ENCODE measurements around the gene PTBP1. TPM values are rescaled to one million over a fixed set of nuclear protein-coding genes. Genes with fewer than 3 reads are reported as not detected.
"Not testable (repeated sequence)": the region's sequence is repeated elsewhere in the genome, so short reads cannot be mapped to it uniquely, and the experiment has no call there.

The PTBP1 gene
- total and polyA plus RNA-seq, 4 donors, result 72.9 to 147 (median 87.3) TPM

- 35% methylated on average over 67 of the region's 67 CpGs for WGBS
- H3K27ac ChIP-seq (ENCODE audit: low read depth in 1 of 2, low read length in 2 of 2), result no peak overlapping the region
- no peak for DNase-seq (ENCODE audit: low spot score)
- peaks cover 5 to 12% (median 8%) of the 10 kb centered on the region in 4 donors for H3K4me1 ChIP-seq (ENCODE audit: control insufficient read depth in 4 of 4, insufficient read depth in 4 of 4, low read length in 3 of 4)
- no peaks in the 10 kb centered on the region for H3K9me3 ChIP-seq (ENCODE audit: control insufficient read depth in 4 of 4, low read length in 3 of 4)
- TF ChIP-seq RXRA (IDR thresholded peaks at IDR 0.05) (no peak), NR2F2 (IDR thresholded peaks at IDR 0.05) (no peak), RAD21 (IDR thresholded peaks at IDR 0.05) (no peak), GABPA (IDR thresholded peaks at IDR 0.05 in 1 of 2, conservative IDR thresholded peaks at IDR 0.05 in 1 of 2) (no peak), ATF3 (IDR thresholded peaks at IDR 0.05) (no peak), REST (IDR thresholded peaks at IDR 0.05) (no peak), ZBTB33 (IDR thresholded peaks at IDR 0.05) (no peak), FOXA1 (IDR thresholded peaks at IDR 0.05) (no peak), HNF4A (conservative IDR thresholded peaks at IDR 0.05) (no peak), MAX (IDR thresholded peaks at IDR 0.05) (no peak), SP1 (IDR thresholded peaks at IDR 0.05) (no peak), YY1 (IDR thresholded peaks at IDR 0.05) (no peak), TAF1 (conservative IDR thresholded peaks at IDR 0.05) (no peak), FOXA2 (IDR thresholded peaks at IDR 0.05) (no peak), JUND (IDR thresholded peaks at IDR 0.05) (no peak), HNF4G (IDR thresholded peaks at IDR 0.05) (no peak)
- no peaks in the 10 kb centered on the region for H3K36me3 ChIP-seq (ENCODE audit: control insufficient read depth in 4 of 4, insufficient read depth in 3 of 4, low read depth in 1 of 4, low read length in 3 of 4)
- no peak overlapping the region for H3K4me3 ChIP-seq (ENCODE audit: low read depth in 1 of 3, low read length in 3 of 3)
- H3K27me3 ChIP-seq (ENCODE audit: control insufficient read depth in 4 of 4, insufficient read depth in 4 of 4, low read length in 3 of 4), result no peaks in the 10 kb centered on the region
- H3K9ac ChIP-seq (ENCODE audit: low read depth in 1 of 2, low read length in 2 of 2), result no peak overlapping the region
These were observed 55.8 kb downstream of the PTBP1 start for GRCh38 chr19:853014-853585.

- not testable (repeated sequence) for H3K27ac ChIP-seq (ENCODE audit: low read depth in 1 of 2, low read length in 2 of 2); H3K36me3 ChIP-seq (ENCODE audit: control insufficient read depth in 4 of 4, insufficient read depth in 3 of 4, low read depth in 1 of 4, low read length in 3 of 4); H3K9me3 ChIP-seq (ENCODE audit: control insufficient read depth in 4 of 4, low read length in 3 of 4); H3K9ac ChIP-seq (ENCODE audit: low read depth in 1 of 2, low read length in 2 of 2); DNase-seq (ENCODE audit: low spot score); H3K27me3 ChIP-seq (ENCODE audit: control insufficient read depth in 4 of 4, insufficient read depth in 4 of 4, low read length in 3 of 4); H3K4me3 ChIP-seq (ENCODE audit: low read depth in 1 of 3, low read length in 3 of 3)
- H3K4me1 ChIP-seq (ENCODE audit: control insufficient read depth in 4 of 4, insufficient read depth in 4 of 4, low read length in 3 of 4), result peaks cover 5 to 12% (median 8%) of the 10 kb centered on the region in 4 donors
- WGBS, result 75% methylated on average over 12 of the region's 17 CpGs
These were observed 56.5 kb downstream of the PTBP1 start for GRCh38 chr19:853614-854220.

Data from liver (tissue), 9 donors.